OCI-LY3 (cell line): ENCODE results near the gene OVCH2.
A peak's percentile ranks its signal among the peaks of the same experiment; 100 is the strongest.

Source experiments
- EZH2phosphoT487 ChIP-seq: fragments of 200-600 bp; shearing (Covaris generic); IDR thresholded peaks from 2 replicates; pipeline ENCODE4 v1.6.1; 2018; ENCODE audit warnings: antibody characterized with exemption, mixed run types, low read depth
- TF ChIP-seq, protein P1 (sequence below): fragments of 200-600, 300-600 bp; sonication (generic); IDR thresholded peaks from 2 replicates; pipeline ENCODE4 v1.5.1; 2014; ENCODE audit warnings: antibody characterized with exemption, low read length, low read depth

DNA sequence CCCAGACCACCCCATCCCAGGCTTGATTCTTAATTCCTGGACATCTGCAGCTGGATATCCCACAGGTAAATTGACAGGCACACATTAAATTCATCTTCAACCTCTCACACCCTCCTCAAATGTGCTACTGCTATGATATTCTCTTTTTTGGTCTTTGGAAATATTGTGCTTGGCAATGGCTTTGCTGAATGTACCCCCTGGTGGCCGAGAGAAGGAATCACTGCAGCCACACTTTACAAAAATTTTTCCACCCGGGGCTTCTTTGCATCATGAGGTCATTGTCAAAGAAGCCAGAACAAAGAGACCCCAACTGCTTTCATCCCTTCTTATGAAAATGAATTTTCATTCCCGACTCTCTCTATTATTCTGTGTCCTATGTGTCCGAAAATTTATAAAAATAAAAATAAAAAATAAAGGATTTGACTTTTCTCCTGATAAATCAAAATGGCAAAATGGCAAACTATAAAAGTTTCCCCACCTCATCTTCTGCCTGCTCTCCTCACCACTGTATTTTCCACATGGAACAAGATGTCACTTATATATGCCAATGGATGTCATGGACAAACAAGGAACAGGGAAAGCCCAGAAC is 17.9 kb downstream of the OVCH2 start:
- TF ChIP-seq, protein P1, sequence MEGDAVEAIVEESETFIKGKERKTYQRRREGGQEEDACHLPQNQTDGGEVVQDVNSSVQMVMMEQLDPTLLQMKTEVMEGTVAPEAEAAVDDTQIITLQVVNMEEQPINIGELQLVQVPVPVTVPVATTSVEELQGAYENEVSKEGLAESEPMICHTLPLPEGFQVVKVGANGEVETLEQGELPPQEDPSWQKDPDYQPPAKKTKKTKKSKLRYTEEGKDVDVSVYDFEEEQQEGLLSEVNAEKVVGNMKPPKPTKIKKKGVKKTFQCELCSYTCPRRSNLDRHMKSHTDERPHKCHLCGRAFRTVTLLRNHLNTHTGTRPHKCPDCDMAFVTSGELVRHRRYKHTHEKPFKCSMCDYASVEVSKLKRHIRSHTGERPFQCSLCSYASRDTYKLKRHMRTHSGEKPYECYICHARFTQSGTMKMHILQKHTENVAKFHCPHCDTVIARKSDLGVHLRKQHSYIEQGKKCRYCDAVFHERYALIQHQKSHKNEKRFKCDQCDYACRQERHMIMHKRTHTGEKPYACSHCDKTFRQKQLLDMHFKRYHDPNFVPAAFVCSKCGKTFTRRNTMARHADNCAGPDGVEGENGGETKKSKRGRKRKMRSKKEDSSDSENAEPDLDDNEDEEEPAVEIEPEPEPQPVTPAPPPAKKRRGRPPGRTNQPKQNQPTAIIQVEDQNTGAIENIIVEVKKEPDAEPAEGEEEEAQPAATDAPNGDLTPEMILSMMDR: peak; percentile 84
- TF ChIP-seq EZH2phosphoT487: no peak
